GM23248 (cell line): ENCODE results near the gene WDR82. TPM values are rescaled to one million over a fixed set of nuclear protein-coding genes. Genes with fewer than 3 reads are reported as not detected.
A peak's percentile ranks its signal among the peaks of the same experiment; 100 is the strongest.

ENCODE experiments used
- DNase-seq: peaks from one replicate; pipeline ENCODE4 v3.0.0-alpha.2; 2015
- H2AFZ ChIP-seq: fragments of 200-600 bp; sonication (generic); 2 replicates; pipeline ENCODE4 v1.6.1; 2016; ENCODE audit warnings: antibody characterized with exemption
- H3F3A ChIP-seq: fragments of 200-600 bp; sonication (generic); 2 replicates; pipeline ENCODE4 v1.6.1; 2016; ENCODE audit warnings: mild to moderate bottlenecking, antibody characterized with exemption, mixed run types; ENCODE audit not compliant: insufficient read depth
- H3K27ac ChIP-seq: fragments of 200-600 bp; sonication (generic); 2 replicates; pipeline ENCODE4 v1.5.1; 2016; ENCODE audit warnings: mild to moderate bottlenecking
- H3K27me3 ChIP-seq: fragments of 200-600 bp; sonication (generic); replicated peaks from 2 replicates; pipeline ENCODE4 v1.6.1; 2016; ENCODE audit warnings: mild to moderate bottlenecking; ENCODE audit not compliant: insufficient read depth
- H3K36me3 ChIP-seq: fragments of 200-600 bp; sonication (generic); 2 replicates; pipeline ENCODE4 v1.6.1; 2016; ENCODE audit warnings: low read depth, mild to moderate bottlenecking
- H3K4me1 ChIP-seq: fragments of 200-600 bp; sonication (generic); 2 replicates; pipeline ENCODE4 v1.6.1; 2016; ENCODE audit warnings: mild to moderate bottlenecking; ENCODE audit not compliant: insufficient read depth
- H3K4me2 ChIP-seq: fragments of 200-600 bp; sonication (generic); one replicate; pipeline ENCODE4 v1.6.1; 2016; ENCODE audit warnings: mild to moderate bottlenecking; ENCODE audit not compliant: unreplicated experiment
- H3K4me3 ChIP-seq: fragments of 200-600 bp; sonication (generic); 2 replicates; pipeline ENCODE4 v1.5.1; 2016; ENCODE audit warnings: mild to moderate bottlenecking
- H3K79me2 ChIP-seq: fragments of 200-600 bp; sonication (generic); 2 replicates; pipeline ENCODE4 v1.6.1; 2016; ENCODE audit warnings: mild to moderate bottlenecking; ENCODE audit not compliant: insufficient read depth
- H3K9ac ChIP-seq: fragments of 200-600 bp; sonication (generic); 2 replicates; pipeline ENCODE4 v1.6.1; 2016; ENCODE audit warnings: mild to moderate bottlenecking
- H3K9me2 ChIP-seq: fragments of 200-600 bp; sonication (generic); 2 replicates; pipeline ENCODE4 v1.6.1; 2016; ENCODE audit warnings: mixed run types, mild to moderate bottlenecking, moderate library complexity; ENCODE audit not compliant: insufficient read depth
- H3K9me3 ChIP-seq: fragments of 200-600 bp; sonication (generic); one replicate; pipeline ENCODE4 v1.6.1; 2017; ENCODE audit warnings: low read depth
- H4K20me1 ChIP-seq: fragments of 200-600 bp; sonication (generic); 2 replicates; pipeline ENCODE4 v1.6.0; 2016; ENCODE audit not compliant: insufficient read depth
- EZH2 ChIP-seq: fragments of 200-600 bp; sonication (generic); IDR thresholded peaks from 2 replicates; pipeline ENCODE4 v1.6.1; 2018; ENCODE audit warnings: antibody characterized with exemption, mild to moderate bottlenecking; ENCODE audit not compliant: insufficient read depth, poor library complexity, severe bottlenecking
- EZH2phosphoT487 ChIP-seq: fragments of 200-600 bp; sonication (generic); IDR thresholded peaks from 2 replicates; pipeline ENCODE4 v1.6.1; 2018; ENCODE audit warnings: antibody characterized with exemption, moderate library complexity, mild to moderate bottlenecking, low read depth; ENCODE audit not compliant: insufficient read depth
- WGBS, 2 experiments: methylation state at CpG; one replicate each; pipeline ENCODE4 v1.1.6; 2015 to 2017; ENCODE audit warnings: low lambda C conversion rate in 2 of 2, low coverage in 1 of 2; ENCODE audit errors: missing lambda C conversion rate in 2 of 2; 5-methylcytosine and 5-hydroxymethylcytosine counted together
- in situ Hi-C: fragments of 300-500 bp; cut with MboI; formaldehyde crosslinking; loops from 2 replicates; pipeline ENCODE4 v1.15.0; 2020
- polyA plus RNA-seq: library from polyadenylated mRNA; unstranded; fragments of >200 nt; fragmentation: Nextera tagmentation; extraction: Ambion mirVana; gene quantifications from 2 replicates; pipeline ENCODE4 v1.2.1, GENCODE V29; 2016
- total RNA-seq: library from RNA; depleted of rRNA; stranded (reverse); fragments of >200 nt; shearing (Covaris generic); gene quantifications from 2 replicates; pipeline ENCODE4 v1.2.3, GENCODE V29; 2014

The WDR82 gene
- total and polyA plus RNA-seq, 2 experiments from 2014 or later = 16.1 to 56.1 TPM

- no peak overlapping the region for H3K27ac ChIP-seq
- H3K4me3 ChIP-seq = no peak overlapping the region
- no peak overlapping the region for H3K9ac ChIP-seq
- H4K20me1 ChIP-seq = no peaks in the 10 kb centered on the region
- no peaks in the 10 kb centered on the region for H3K9me3 ChIP-seq
- WGBS, 2 experiments = 87 to 89% methylated on average over 7 to 9 of the region's 9 CpGs
- no peaks in the 10 kb centered on the region for H3K4me1 ChIP-seq
- DNase-seq = no peak
- no peaks in the 10 kb centered on the region for H3K79me2 ChIP-seq
- H3K36me3 ChIP-seq = no peaks in the 10 kb centered on the region
- H3K27me3 ChIP-seq = no peaks in the 10 kb centered on the region
- no peak overlapping the region for H2AFZ ChIP-seq
- H3F3A ChIP-seq = no peaks in the 10 kb centered on the region
- in situ Hi-C loops = no loop called here
- no peak overlapping the region for H3K4me2 ChIP-seq
- H3K9me2 ChIP-seq = no peaks in the 10 kb centered on the region
- TF ChIP-seq EZH2 (no peak), EZH2phosphoT487 (no peak)
These were observed 46.2 kb upstream of the WDR82 start for GRCh38 chr3:52324676-52325075.

- in situ Hi-C loops = no loop called here
- Histone ChIP-seq H3K79me2 (no peaks in the 10 kb centered on the region), H3K9ac (no peak overlapping the region), H3K4me2 (no peak overlapping the region), H3K9me3 (no peaks in the 10 kb centered on the region), H2AFZ (no peak overlapping the region), H4K20me1 (no peaks in the 10 kb centered on the region), H3K27me3 (no peaks in the 10 kb centered on the region), H3K27ac (no peak overlapping the region), H3K4me1 (no peaks in the 10 kb centered on the region), H3K4me3 (no peak overlapping the region), H3K36me3 (no peaks in the 10 kb centered on the region), H3K9me2 (no peaks in the 10 kb centered on the region), H3F3A (no peaks in the 10 kb centered on the region)
- DNase-seq = peak; percentile 19
- TF ChIP-seq EZH2 = no peak
- TF ChIP-seq EZH2phosphoT487 = no peak
- WGBS, 2 experiments = 86 to 91% methylated on average over 11 of the region's 11 CpGs
These were observed 45.3 kb upstream of the WDR82 start for GRCh38 chr3:52323526-52324295.

- Histone ChIP-seq H3K4me2 (no peak overlapping the region), H3K79me2 (no peaks in the 10 kb centered on the region), H3K36me3 (no peaks in the 10 kb centered on the region), H3K4me3 (no peak overlapping the region), H3K9ac (no peak overlapping the region), H3K27me3 (no peaks in the 10 kb centered on the region), H2AFZ (no peak overlapping the region), H3K9me3 (no peaks in the 10 kb centered on the region), H4K20me1 (no peaks in the 10 kb centered on the region), H3F3A (no peaks in the 10 kb centered on the region), H3K27ac (no peak overlapping the region), H3K4me1 (no peaks in the 10 kb centered on the region), H3K9me2 (no peaks in the 10 kb centered on the region)
- TF ChIP-seq EZH2 = no peak
- TF ChIP-seq EZH2phosphoT487 = no peak
- no peak for DNase-seq
- WGBS, 2 experiments = 74 to 82% methylated on average over 7 of the region's 7 CpGs
- in situ Hi-C loops = no loop called here
These were observed 44.0 kb upstream of the WDR82 start for GRCh38 chr3:52322466-52322865.

- no peak for DNase-seq
- Histone ChIP-seq H3K27ac (no peak overlapping the region), H3K4me1 (no peaks in the 10 kb centered on the region), H4K20me1 (no peaks in the 10 kb centered on the region), H3K9ac (no peak overlapping the region), H3K79me2 (no peaks in the 10 kb centered on the region), H3K36me3 (no peaks in the 10 kb centered on the region), H3K4me2 (no peak overlapping the region), H3K9me3 (no peaks in the 10 kb centered on the region), H3K4me3 (no peak overlapping the region), H3K27me3 (no peaks in the 10 kb centered on the region), H2AFZ (no peak overlapping the region), H3F3A (no peaks in the 10 kb centered on the region), H3K9me2 (no peaks in the 10 kb centered on the region)
- in situ Hi-C loops = no loop called here
- TF ChIP-seq EZH2phosphoT487 (no peak), EZH2 (no peak)
- WGBS, 2 experiments = 78% methylated on average over 5 of the region's 5 CpGs
These were observed 43.0 kb upstream of the WDR82 start for GRCh38 chr3:52321481-52321880.
